Measurements from ENCODE around the gene SNX8. TPM values are rescaled to one million over a fixed set of nuclear protein-coding genes. Genes with fewer than 3 reads are reported as not detected.

The SNX8 gene
- total RNA-seq, 2 donors from 2014 or later = 53.0 to 53.2 TPM

DNA sequence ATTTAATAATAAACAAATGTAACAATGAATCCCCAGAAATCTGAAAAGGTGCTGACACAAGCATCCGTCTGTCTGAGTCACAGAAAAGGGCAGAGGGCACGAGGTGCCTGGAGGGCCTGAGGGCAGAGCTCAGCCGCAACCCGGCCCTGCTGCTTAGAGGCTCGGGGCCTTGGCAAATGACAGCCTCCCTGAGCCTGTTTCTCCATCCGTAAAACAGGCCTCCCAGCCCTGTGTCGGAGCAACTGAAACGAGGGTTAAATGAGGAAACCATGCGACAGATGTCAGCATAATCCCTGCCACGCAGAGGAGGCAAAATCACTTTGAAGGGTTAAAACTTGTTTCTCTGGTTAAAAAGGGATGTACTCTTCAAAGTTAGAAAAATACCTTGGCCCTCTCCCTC is 47.3 kb downstream of the SNX8 start:
- Histone ChIP-seq H3K9ac (ENCODE audit: extremely low read depth, low read length, poor library complexity, severe bottlenecking) (no peak overlapping the region), H3K4me1 (ENCODE audit: control insufficient read depth, insufficient read depth, low read length) (peaks cover 21% of the 10 kb centered on the region), H3K4me3 (ENCODE audit: low read length) (no peak overlapping the region), H3K27me3 (ENCODE audit: control insufficient read depth, insufficient read depth, low read length, poor library complexity, severe bottlenecking) (no peaks in the 10 kb centered on the region), H3K9me3 (ENCODE audit: control insufficient read depth, low read length) (peaks cover 5% of the 10 kb centered on the region), H3K27ac (ENCODE audit: low read depth, low read length) (no peak overlapping the region), H3K36me3 (ENCODE audit: control insufficient read depth, insufficient read depth, low read length) (peaks cover 26% of the 10 kb centered on the region)
- 81 to 84% methylated on average over 7 to 10 of the region's 10 CpGs for WGBS, 2 experiments (ENCODE audit: insufficient coverage in 1 of 2, insufficient read length in 1 of 2)
- Mint-ChIP-seq H3K27me3 (ENCODE audit: insufficient read depth) (no peaks in the 10 kb centered on the region), H3K4me1 (peaks cover 19% of the 10 kb centered on the region), H3K36me3 (ENCODE audit: low read depth) (peaks cover 48% of the 10 kb centered on the region), H3K9me3 (peaks cover 11% of the 10 kb centered on the region), H3K4me3 (no peak overlapping the region), H3K27ac (peak overlapping the region; percentile 44)
- no peak for DNase-seq
- TF ChIP-seq, protein P1, sequence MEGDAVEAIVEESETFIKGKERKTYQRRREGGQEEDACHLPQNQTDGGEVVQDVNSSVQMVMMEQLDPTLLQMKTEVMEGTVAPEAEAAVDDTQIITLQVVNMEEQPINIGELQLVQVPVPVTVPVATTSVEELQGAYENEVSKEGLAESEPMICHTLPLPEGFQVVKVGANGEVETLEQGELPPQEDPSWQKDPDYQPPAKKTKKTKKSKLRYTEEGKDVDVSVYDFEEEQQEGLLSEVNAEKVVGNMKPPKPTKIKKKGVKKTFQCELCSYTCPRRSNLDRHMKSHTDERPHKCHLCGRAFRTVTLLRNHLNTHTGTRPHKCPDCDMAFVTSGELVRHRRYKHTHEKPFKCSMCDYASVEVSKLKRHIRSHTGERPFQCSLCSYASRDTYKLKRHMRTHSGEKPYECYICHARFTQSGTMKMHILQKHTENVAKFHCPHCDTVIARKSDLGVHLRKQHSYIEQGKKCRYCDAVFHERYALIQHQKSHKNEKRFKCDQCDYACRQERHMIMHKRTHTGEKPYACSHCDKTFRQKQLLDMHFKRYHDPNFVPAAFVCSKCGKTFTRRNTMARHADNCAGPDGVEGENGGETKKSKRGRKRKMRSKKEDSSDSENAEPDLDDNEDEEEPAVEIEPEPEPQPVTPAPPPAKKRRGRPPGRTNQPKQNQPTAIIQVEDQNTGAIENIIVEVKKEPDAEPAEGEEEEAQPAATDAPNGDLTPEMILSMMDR (conservative IDR thresholded peaks at IDR 0.05) = no peak

DNA sequence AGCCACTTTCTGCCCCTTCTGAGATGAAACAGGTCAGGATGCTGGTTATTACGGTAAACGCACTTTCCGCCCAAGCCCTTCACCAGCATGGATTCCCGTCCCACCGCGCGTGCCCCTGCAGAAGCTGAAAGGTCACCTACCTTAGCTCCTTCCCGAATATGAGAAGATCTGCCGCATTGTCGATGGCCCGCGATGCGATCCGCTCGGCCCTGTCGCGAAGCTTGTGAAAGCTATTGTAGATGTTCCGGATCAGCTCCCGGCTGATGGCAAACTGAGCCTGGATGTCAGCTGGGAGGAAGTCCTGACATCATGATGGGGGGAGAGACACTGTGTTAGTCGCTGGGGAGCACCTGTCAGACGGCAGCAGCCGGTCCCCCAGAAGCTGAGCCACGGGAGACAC is 50.1 kb downstream of the SNX8 start:
- H3K27me3 Mint-ChIP-seq (ENCODE audit: insufficient read depth) = no peaks in the 10 kb centered on the region
- H3K4me3 ChIP-seq (ENCODE audit: low read length) = no peak overlapping the region
- H3K36me3 ChIP-seq (ENCODE audit: control insufficient read depth, insufficient read depth, low read length) = peaks cover 19% of the 10 kb centered on the region
- no peak overlapping the region for H3K4me3 Mint-ChIP-seq
- TF ChIP-seq, protein P1 (conservative IDR thresholded peaks at IDR 0.05) = no peak
- H3K9ac ChIP-seq (ENCODE audit: extremely low read depth, low read length, poor library complexity, severe bottlenecking) = no peak overlapping the region
- no peaks in the 10 kb centered on the region for H3K27me3 ChIP-seq (ENCODE audit: control insufficient read depth, insufficient read depth, low read length, poor library complexity, severe bottlenecking)
- no peak overlapping the region for H3K27ac ChIP-seq (ENCODE audit: low read depth, low read length)
- no peaks in the 10 kb centered on the region for H3K4me1 Mint-ChIP-seq
- peaks cover 57% of the 10 kb centered on the region for H3K36me3 Mint-ChIP-seq (ENCODE audit: low read depth)
- 94 to 97% methylated on average over 23 of the region's 23 CpGs for WGBS, 2 experiments (ENCODE audit: insufficient coverage in 1 of 2, insufficient read length in 1 of 2)
- no peak overlapping the region for H3K27ac Mint-ChIP-seq
- peaks cover 5% of the 10 kb centered on the region for H3K9me3 ChIP-seq (ENCODE audit: control insufficient read depth, low read length)
- H3K4me1 ChIP-seq (ENCODE audit: control insufficient read depth, insufficient read depth, low read length) = no peaks in the 10 kb centered on the region
- DNase-seq = no peak
- peaks cover 11% of the 10 kb centered on the region for H3K9me3 Mint-ChIP-seq

DNA sequence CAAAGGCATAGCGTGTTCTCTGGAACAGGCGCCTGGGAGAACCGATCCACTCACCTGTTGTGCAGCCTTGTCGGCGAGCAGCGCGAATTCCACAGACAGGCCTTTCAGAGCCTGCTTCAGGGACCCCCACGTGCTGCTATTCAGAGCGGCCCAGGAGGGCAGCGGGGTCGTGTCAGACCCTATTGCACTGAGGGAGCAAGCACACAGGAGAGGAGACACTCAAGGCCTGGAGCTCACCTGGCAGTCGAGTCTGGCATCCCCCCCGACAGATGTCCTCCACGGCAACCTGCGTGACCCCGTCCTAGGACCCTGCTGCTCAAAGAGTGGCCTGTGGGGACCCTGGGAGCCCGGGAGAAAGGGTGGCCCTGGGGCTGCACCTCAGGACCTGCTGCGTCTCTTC is 51.1 kb downstream of the SNX8 start:
- peak; percentile 37 for DNase-seq
- Mint-ChIP-seq H3K9me3 (peaks cover 9% of the 10 kb centered on the region), H3K4me1 (no peaks in the 10 kb centered on the region), H3K27ac (no peak overlapping the region), H3K36me3 (ENCODE audit: low read depth) (peaks cover 58% of the 10 kb centered on the region), H3K27me3 (ENCODE audit: insufficient read depth) (no peaks in the 10 kb centered on the region), H3K4me3 (no peak overlapping the region)
- peaks cover 19% of the 10 kb centered on the region for H3K36me3 ChIP-seq (ENCODE audit: control insufficient read depth, insufficient read depth, low read length)
- H3K9ac ChIP-seq (ENCODE audit: extremely low read depth, low read length, poor library complexity, severe bottlenecking) = no peak overlapping the region
- no peaks in the 10 kb centered on the region for H3K27me3 ChIP-seq (ENCODE audit: control insufficient read depth, insufficient read depth, low read length, poor library complexity, severe bottlenecking)
- TF ChIP-seq, protein P1 (conservative IDR thresholded peaks at IDR 0.05) = no peak
- H3K4me1 ChIP-seq (ENCODE audit: control insufficient read depth, insufficient read depth, low read length) = no peaks in the 10 kb centered on the region
- no peak overlapping the region for H3K27ac ChIP-seq (ENCODE audit: low read depth, low read length)
- 92 to 99% methylated on average over 13 to 18 of the region's 18 CpGs for WGBS, 2 experiments (ENCODE audit: insufficient coverage in 1 of 2, insufficient read length in 1 of 2)
- peaks cover 5% of the 10 kb centered on the region for H3K9me3 ChIP-seq (ENCODE audit: control insufficient read depth, low read length)
- no peak overlapping the region for H3K4me3 ChIP-seq (ENCODE audit: low read length)

Measured in endodermal cell (in vitro differentiated cells).